Measurements from ENCODE around the gene UQCRQ.

DNA sequence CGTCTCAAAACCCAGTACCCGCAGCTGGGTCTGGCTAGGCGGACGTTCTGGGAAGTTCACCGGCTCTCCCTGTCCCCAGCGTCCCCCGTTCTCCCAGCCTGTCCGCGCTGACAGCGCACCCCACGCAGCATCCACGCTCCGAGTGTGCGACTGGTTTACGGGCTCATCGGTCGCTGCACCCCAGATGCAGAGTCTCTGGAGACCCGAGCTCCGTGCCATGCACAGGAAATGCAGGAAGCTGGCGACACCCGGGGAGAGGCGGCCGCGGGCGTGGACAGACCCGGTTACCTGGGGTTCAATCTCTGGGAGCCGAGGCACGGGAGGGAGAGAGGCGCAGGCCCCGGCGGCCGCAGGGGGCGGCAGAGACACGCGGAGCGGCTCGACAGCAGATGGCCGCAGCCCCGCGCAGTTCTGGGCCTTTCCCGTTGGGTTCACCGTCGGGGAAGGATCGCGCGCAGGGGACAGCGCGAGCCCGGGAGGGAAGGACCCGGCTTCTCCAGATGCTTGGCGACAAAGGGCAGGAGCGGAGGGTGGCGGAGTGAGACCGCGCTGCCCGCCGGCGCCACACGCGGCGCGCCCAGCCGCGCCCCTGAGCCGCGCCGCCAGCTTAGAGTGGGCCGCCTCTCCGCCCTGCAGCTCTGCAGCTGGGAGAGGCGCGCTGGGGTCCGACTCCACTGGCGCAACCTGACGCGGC, 36.6 kb upstream of the UQCRQ start:
- TF ChIP-seq, protein P1, sequence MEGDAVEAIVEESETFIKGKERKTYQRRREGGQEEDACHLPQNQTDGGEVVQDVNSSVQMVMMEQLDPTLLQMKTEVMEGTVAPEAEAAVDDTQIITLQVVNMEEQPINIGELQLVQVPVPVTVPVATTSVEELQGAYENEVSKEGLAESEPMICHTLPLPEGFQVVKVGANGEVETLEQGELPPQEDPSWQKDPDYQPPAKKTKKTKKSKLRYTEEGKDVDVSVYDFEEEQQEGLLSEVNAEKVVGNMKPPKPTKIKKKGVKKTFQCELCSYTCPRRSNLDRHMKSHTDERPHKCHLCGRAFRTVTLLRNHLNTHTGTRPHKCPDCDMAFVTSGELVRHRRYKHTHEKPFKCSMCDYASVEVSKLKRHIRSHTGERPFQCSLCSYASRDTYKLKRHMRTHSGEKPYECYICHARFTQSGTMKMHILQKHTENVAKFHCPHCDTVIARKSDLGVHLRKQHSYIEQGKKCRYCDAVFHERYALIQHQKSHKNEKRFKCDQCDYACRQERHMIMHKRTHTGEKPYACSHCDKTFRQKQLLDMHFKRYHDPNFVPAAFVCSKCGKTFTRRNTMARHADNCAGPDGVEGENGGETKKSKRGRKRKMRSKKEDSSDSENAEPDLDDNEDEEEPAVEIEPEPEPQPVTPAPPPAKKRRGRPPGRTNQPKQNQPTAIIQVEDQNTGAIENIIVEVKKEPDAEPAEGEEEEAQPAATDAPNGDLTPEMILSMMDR (IDR thresholded peaks at IDR 0.05), result peak; percentile 78
- TF ChIP-seq, protein P2, sequence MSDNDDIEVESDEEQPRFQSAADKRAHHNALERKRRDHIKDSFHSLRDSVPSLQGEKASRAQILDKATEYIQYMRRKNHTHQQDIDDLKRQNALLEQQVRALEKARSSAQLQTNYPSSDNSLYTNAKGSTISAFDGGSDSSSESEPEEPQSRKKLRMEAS (IDR thresholded peaks at IDR 0.05; ENCODE audit: low read depth), result peak; percentile 77

Data from SK-N-SH (cell line).